GM19193 (cell line): ENCODE data around the gene DHRS2.

Experiments
- POLR2A ChIP-seq: IDR thresholded peaks from 4 replicates; pipeline ENCODE4 v1.6.1; 2011; ENCODE audit not compliant: insufficient read depth, insufficient read length; ENCODE audit errors: extremely low read depth

DHRS2 gene

GRCh38 chr14:23610090-23610814 lies 25.9 kb upstream of the DHRS2 start:
- TF ChIP-seq POLR2A = no peak

GRCh38 chr14:23610815-23611289 lies 25.3 kb upstream of the DHRS2 start:
- no peak for TF ChIP-seq POLR2A

GRCh38 chr14:23612354-23612732 lies 23.8 kb upstream of the DHRS2 start:
- TF ChIP-seq POLR2A = no peak

- no peak for TF ChIP-seq POLR2A
These were observed 23.4 kb upstream of the DHRS2 start for GRCh38 chr14:23612802-23613201.

- no peak for TF ChIP-seq POLR2A
These were observed 22.7 kb upstream of the DHRS2 start for GRCh38 chr14:23613242-23614070.

GRCh38 chr14:23614395-23614828 lies 21.8 kb upstream of the DHRS2 start:
- TF ChIP-seq POLR2A = no peak

- no peak for TF ChIP-seq POLR2A
These were observed 20.3 kb upstream of the DHRS2 start for GRCh38 chr14:23615856-23616255.

GRCh38 chr14:23617539-23617938 lies 18.6 kb upstream of the DHRS2 start:
- TF ChIP-seq POLR2A = no peak

DNA sequence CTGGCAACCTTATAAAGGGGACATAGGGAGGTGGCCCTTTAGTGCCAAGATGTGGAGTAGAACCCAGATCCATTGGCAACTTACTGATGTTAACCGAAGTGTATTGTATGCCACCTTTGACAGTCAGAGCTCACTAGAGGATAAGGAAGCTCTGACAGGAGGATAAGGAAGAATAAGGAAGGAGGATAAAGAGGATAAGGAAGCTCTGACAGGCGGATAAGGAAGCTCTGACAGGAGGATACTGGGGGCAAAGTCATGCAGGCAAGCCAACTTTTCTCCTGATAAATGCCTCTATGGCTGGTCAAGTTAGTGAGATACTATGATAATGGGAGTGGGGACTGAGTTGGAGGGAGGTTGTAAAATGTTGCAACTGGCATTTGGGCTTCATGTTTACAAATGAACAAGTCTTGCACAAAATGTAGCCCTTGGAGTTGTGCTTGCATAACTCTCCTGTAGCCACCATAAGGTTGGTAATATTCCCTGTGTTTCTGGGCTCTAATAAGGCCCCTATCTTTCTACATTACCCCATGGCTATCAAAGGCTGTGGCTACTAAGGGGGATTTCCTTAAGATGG lies 17.7 kb upstream of the DHRS2 start:
- no peak for TF ChIP-seq POLR2A

DNA sequence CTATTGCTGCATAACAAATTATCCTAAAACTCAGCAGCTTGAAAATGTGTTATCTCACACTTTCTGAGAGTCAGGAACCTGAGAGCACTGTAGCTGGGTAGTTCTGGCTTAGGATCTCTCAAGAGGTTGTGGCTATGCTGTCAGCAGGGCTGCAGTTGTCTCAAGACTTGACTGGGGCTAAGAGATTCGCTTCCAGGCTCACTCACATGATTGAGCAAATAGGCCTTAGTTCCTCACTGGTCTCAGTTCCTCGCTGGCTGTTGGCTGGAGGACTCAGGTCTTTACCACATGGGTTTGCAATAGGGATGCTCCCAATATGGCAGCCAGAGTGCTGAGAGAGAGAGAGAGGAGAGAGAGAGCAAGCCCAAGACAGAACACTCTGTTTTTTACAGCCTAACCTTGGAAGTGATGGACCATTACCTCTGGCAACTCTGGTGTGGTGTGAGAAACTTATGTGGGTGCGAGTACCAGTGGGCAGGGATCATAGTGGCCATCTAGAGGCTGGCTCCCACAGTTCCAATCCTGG lies 15.9 kb upstream of the DHRS2 start:
- no peak for TF ChIP-seq POLR2A

DNA sequence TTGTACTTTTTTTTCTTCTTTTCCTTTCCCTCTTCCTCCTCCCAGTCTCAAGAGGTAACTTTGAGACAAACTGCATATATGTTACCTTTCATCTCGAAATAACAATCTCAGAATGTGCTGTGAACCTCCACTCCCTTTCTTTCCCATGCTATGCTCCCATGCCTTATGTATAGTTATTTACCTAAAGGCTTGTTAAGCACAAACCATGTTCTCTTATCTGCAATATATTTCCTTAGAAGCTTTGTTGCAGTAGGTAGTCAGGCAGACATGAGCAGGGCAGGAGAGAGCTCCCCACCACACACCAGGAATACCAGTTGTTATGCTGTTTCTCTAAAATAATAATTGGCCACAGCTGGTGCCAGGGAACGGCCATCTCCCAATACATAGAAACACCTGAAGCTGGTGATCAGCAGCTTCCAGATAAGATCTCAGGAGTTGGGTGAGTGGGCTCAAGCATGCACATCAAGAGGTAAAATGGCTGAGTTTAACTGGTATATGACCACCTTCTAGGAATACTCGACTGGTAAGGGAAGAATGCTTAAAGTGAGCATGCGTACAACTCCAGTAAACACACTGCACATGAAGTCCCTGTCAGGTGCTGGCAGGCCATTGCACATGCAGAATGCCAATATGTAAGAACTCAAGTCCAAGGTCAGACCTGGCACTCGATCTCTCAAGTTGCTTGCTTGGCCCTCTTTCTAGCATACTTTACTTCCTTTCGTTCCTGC lies 14.8 kb upstream of the DHRS2 start:
- TF ChIP-seq POLR2A = no peak

- no peak for TF ChIP-seq POLR2A
These were observed 14.0 kb upstream of the DHRS2 start for GRCh38 chr14:23621932-23622730.

GRCh38 chr14:23622990-23623389 lies 13.2 kb upstream of the DHRS2 start:
- no peak for TF ChIP-seq POLR2A

- TF ChIP-seq POLR2A = no peak
These were observed 12.2 kb upstream of the DHRS2 start for GRCh38 chr14:23623962-23624361.
